ENCODE results near the gene ATMIN. TPM values are rescaled to one million over a fixed set of nuclear protein-coding genes. Genes with fewer than 3 reads are reported as not detected.

ATMIN gene
- total and polyA plus RNA-seq, 10 of the 15 experiments (the other 5 are each of a cell fraction or from before 2014, with no cell fraction given): 5.2 to 28.9 (median 18.3) TPM

GRCh38 chr16:81095653-81095952 is 60.0 kb downstream of the ATMIN start:
- Histone ChIP-seq H3K36me3 (ENCODE audit: control insufficient read depth in 2 of 2, insufficient read depth in 2 of 2, low read length in 1 of 2) (no peaks in the 10 kb centered on the region), H2AFZ (ENCODE audit: control insufficient read depth, low read depth, low read length) (peak overlapping the region; percentile 58), H3K27ac (ENCODE audit: control insufficient read depth, insufficient read depth) (peak overlapping the region; percentile 38), H4K20me1 (ENCODE audit: control insufficient read depth, insufficient read depth) (no peaks in the 10 kb centered on the region), H3K4me3 (peak overlapping the region; percentile 97), H3K9ac (ENCODE audit: control insufficient read depth, insufficient read depth, low read length) (peak overlapping the region; percentile 58), H3K79me2 (ENCODE audit: control insufficient read depth, insufficient read depth, low read length) (peaks cover 10% of the 10 kb centered on the region), H3K4me2 (ENCODE audit: control insufficient read depth, insufficient read depth) (peak overlapping the region; percentile 19; the same call in 1 of the 2 replicates), H3K4me1 (ENCODE audit: control insufficient read depth, insufficient read depth, low read length) (peaks cover 12% of the 10 kb centered on the region), H3K9me3 (replicated peaks; ENCODE audit: control insufficient read depth, insufficient read depth, low read length) (no peaks in the 10 kb centered on the region), H3K27me3 (replicated peaks in 1 of 2; ENCODE audit: control insufficient read depth in 2 of 2, insufficient read depth in 2 of 2, low read length in 1 of 2) (no peaks in the 10 kb centered on the region)
- peak; percentile 13 for ATAC-seq
- ChIA-PET SMC1A (ENCODE audit: uncharacterized antibody, unreplicated experiment) (interaction anchor here (1.0 kb wide), 1 partner anchor 61 kb away, joined by 3 read pairs; no protein-coding TSS in a partner anchor), CTCF (no interaction called here), POLR2A (interaction anchor here (0.9 kb wide), 1 partner anchor 17 kb away, joined by 3 read pairs; no protein-coding TSS in a partner anchor), RAD21 (ENCODE audit: unreplicated experiment) (interaction anchor here (1.6 kb wide), 1 partner anchor 19 kb away, joined by 4 read pairs; the partner anchor contains the start of gene C16orf46)
- no peak for FAIRE-seq
- no TSS peak for BruUV-seq (replicated peaks)
- in situ Hi-C loops (cut with MboI): no loop called here
- TF ChIP-seq RELA (IDR thresholded peaks at IDR 0.05; ENCODE audit: borderline replicate concordance, partially characterized antibody): no peak
- TF ChIP-seq MYC (IDR thresholded peaks at IDR 0.05; ENCODE audit: insufficient read depth, insufficient read length, insufficient replicate concordance, low read length, severe bottlenecking): peak; percentile 32
- intact Hi-C loops (cut with micrococcal nuclease; ENCODE audit: unreplicated experiment): no loop called here
- WGBS (ENCODE audit: insufficient coverage, insufficient replicate concordance, low lambda C conversion rate, missing lambda C conversion rate): 3% methylated on average over 15 of the region's 22 CpGs
- no peak for DNase-seq (ENCODE audit: low read depth, low spot score)

- ChIA-PET RAD21 (ENCODE audit: unreplicated experiment) (no interaction called here), SMC1A (ENCODE audit: uncharacterized antibody, unreplicated experiment) (no interaction called here), CTCF (no interaction called here), POLR2A (no interaction called here)
- ATAC-seq: peak; percentile 99
- H3K4me2 ChIP-seq (ENCODE audit: control insufficient read depth, insufficient read depth): peak within 1 kb of the TSS; percentile 53; the same call in 1 of the 2 replicates
- H3K27me3 ChIP-seq (replicated peaks in 1 of 2; ENCODE audit: control insufficient read depth in 2 of 2, insufficient read depth in 2 of 2, low read length in 1 of 2): no peaks in the 10 kb centered on the region
- 9% methylated on average over 58 of the region's 83 CpGs for WGBS (ENCODE audit: insufficient coverage, insufficient replicate concordance, low lambda C conversion rate, missing lambda C conversion rate)
- DNase-seq (ENCODE audit: low read depth, low spot score): peak; percentile 95
- H4K20me1 ChIP-seq (ENCODE audit: control insufficient read depth, insufficient read depth): no peaks in the 10 kb centered on the region
- H3K36me3 ChIP-seq (ENCODE audit: control insufficient read depth in 2 of 2, insufficient read depth in 2 of 2, low read length in 1 of 2): no peaks in the 10 kb centered on the region
- H3K4me3 ChIP-seq: peak within 1 kb of the TSS; percentile 97
- no peaks in the 10 kb centered on the region for H3K9me3 ChIP-seq (replicated peaks; ENCODE audit: control insufficient read depth, insufficient read depth, low read length)
- H3K27ac ChIP-seq (ENCODE audit: control insufficient read depth, insufficient read depth): peak within 1 kb of the TSS; percentile 38
- FAIRE-seq: peak; percentile 99
- H2AFZ ChIP-seq (ENCODE audit: control insufficient read depth, low read depth, low read length): peak within 1 kb of the TSS; percentile 91
- BruUV-seq (replicated peaks): no TSS peak
- peaks cover 12% of the 10 kb centered on the region for H3K4me1 ChIP-seq (ENCODE audit: control insufficient read depth, insufficient read depth, low read length)
- peaks cover 10% of the 10 kb centered on the region for H3K79me2 ChIP-seq (ENCODE audit: control insufficient read depth, insufficient read depth, low read length)
- intact Hi-C loops (cut with micrococcal nuclease; ENCODE audit: unreplicated experiment): loop anchor here (2.0 kb wide), 1 partner anchor 19 kb away; the partner anchor contains the start of gene C16orf46
- in situ Hi-C loops (cut with MboI): no loop called here
- H3K9ac ChIP-seq (ENCODE audit: control insufficient read depth, insufficient read depth, low read length): peak within 1 kb of the TSS; percentile 58
- TF ChIP-seq HDAC6 (IDR thresholded peaks at IDR 0.05; ENCODE audit: unreplicated experiment) (no peak), NFYA (IDR thresholded peaks at IDR 0.05; ENCODE audit: borderline replicate concordance, low read depth, low read length) (no peak), ZZZ3 (IDR thresholded peaks at IDR 0.05; ENCODE audit: control insufficient read depth, insufficient read length, low read depth) (no peak), ZNF207 (IDR thresholded peaks at IDR 0.05; ENCODE audit: borderline replicate concordance) (0 out of 2 replicates have a peak, but pooled peaks have one; percentile 84), MEF2A (IDR thresholded peaks at IDR 0.05; ENCODE audit: insufficient read depth, low read depth, low read length) (no peak), ATF7 (IDR thresholded peaks at IDR 0.05; ENCODE audit: low read depth) (no peak), BMI1 (IDR thresholded peaks at IDR 0.05; ENCODE audit: borderline replicate concordance) (no peak), RB1 (IDR thresholded peaks at IDR 0.05; ENCODE audit: borderline replicate concordance) (peak; percentile 65; the same call in 1 of the 2 replicates), MTA3 (IDR thresholded peaks at IDR 0.05; ENCODE audit: borderline replicate concordance, low read length) (no peak), EGR1 (IDR thresholded peaks at IDR 0.05; ENCODE audit: borderline replicate concordance in 1 of 2, low read depth in 2 of 2, low read length in 2 of 2) (peak in 1 of 2 experiments; percentile 89; a peak in 2 of 3 replicates), NR2C1 (IDR thresholded peaks at IDR 0.05) (no peak; the same call in 1 of the 2 replicates), HDGF (IDR thresholded peaks at IDR 0.05) (peak; percentile 99), IRF4 (IDR thresholded peaks at IDR 0.05; ENCODE audit: low read depth, low read length) (no peak), NFXL1 (IDR thresholded peaks at IDR 0.05; ENCODE audit: borderline replicate concordance) (no peak; the same call in 1 of the 2 replicates)
- TF ChIP-seq, protein P1, sequence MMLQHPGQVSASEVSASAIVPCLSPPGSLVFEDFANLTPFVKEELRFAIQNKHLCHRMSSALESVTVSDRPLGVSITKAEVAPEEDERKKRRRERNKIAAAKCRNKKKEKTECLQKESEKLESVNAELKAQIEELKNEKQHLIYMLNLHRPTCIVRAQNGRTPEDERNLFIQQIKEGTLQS (IDR thresholded peaks at IDR 0.05; ENCODE audit: borderline replicate concordance, extremely low read depth, low read depth, low read length): no peak
Measured at GRCh38 chr16:81095953-81096714, 60.5 kb downstream of the ATMIN start, which contains the start of gene GCSH. Gene GCSH, minus strand, starts transcription at chr16:81096395. Its CDS starts 117 bp downstream, at chr16:81096278.
